ENCODE data around the gene DRD3.

Gene DRD3

GRCh38 chr3:114213627-114214541 is 35.0 kb upstream of the DRD3 start:
- no peak overlapping the region for H2AFZ ChIP-seq (ENCODE audit: low read depth)

GRCh38 chr3:114213292-114213626 is 34.4 kb upstream of the DRD3 start:
- no peak for TF ChIP-seq CTCF (conservative IDR thresholded peaks at IDR 0.05; ENCODE audit: low read depth, low read length)
- Histone ChIP-seq H3K4me3 (IDR thresholded peaks at IDR 0.05; ENCODE audit: insufficient read depth, low read depth, low read length) (no peak overlapping the region), H3K4me2 (no peak overlapping the region), H3K27ac (no peak overlapping the region), H4K20me1 (ENCODE audit: insufficient read depth) (no peaks in the 10 kb centered on the region), H3K27me3 (ENCODE audit: insufficient read depth, low read depth) (no peaks in the 10 kb centered on the region), H3K4me1 (ENCODE audit: low read depth, poor library complexity, severe bottlenecking) (no peaks in the 10 kb centered on the region), H3K36me3 (ENCODE audit: insufficient read depth) (no peaks in the 10 kb centered on the region), H2AFZ (ENCODE audit: low read depth) (no peak overlapping the region), H3K9ac (no peak overlapping the region), H3K79me2 (ENCODE audit: insufficient read depth, low read depth) (no peaks in the 10 kb centered on the region)

More at GRCh38 chr3:114213627-114214541, 35.0 kb upstream of the DRD3 start:
- Histone ChIP-seq H3K27me3 (ENCODE audit: insufficient read depth, low read depth) (no peaks in the 10 kb centered on the region), H3K9ac (no peak overlapping the region), H3K36me3 (ENCODE audit: insufficient read depth) (no peaks in the 10 kb centered on the region), H3K4me2 (no peak overlapping the region), H3K79me2 (ENCODE audit: insufficient read depth, low read depth) (no peaks in the 10 kb centered on the region), H3K27ac (no peak overlapping the region), H3K4me1 (ENCODE audit: low read depth, poor library complexity, severe bottlenecking) (no peaks in the 10 kb centered on the region), H3K4me3 (IDR thresholded peaks at IDR 0.05; ENCODE audit: insufficient read depth, low read depth, low read length) (no peak overlapping the region), H4K20me1 (ENCODE audit: insufficient read depth) (no peaks in the 10 kb centered on the region)
- no peak for TF ChIP-seq CTCF (conservative IDR thresholded peaks at IDR 0.05; ENCODE audit: low read depth, low read length)

GRCh38 chr3:114212646-114213045 is 33.8 kb upstream of the DRD3 start:
- Histone ChIP-seq H3K9ac (no peak overlapping the region), H3K4me2 (no peak overlapping the region), H3K4me1 (ENCODE audit: low read depth, poor library complexity, severe bottlenecking) (no peaks in the 10 kb centered on the region)

GRCh38 chr3:114207768-114208167 is 28.9 kb upstream of the DRD3 start:
- no peaks in the 10 kb centered on the region for H3K79me2 ChIP-seq (ENCODE audit: insufficient read depth, low read depth)
- no peak overlapping the region for H3K4me3 ChIP-seq (IDR thresholded peaks at IDR 0.05; ENCODE audit: insufficient read depth, low read depth, low read length)
- no peaks in the 10 kb centered on the region for H3K27me3 ChIP-seq (ENCODE audit: insufficient read depth, low read depth)
- H4K20me1 ChIP-seq (ENCODE audit: insufficient read depth) = no peaks in the 10 kb centered on the region
- no peaks in the 10 kb centered on the region for H3K4me1 ChIP-seq (ENCODE audit: low read depth, poor library complexity, severe bottlenecking)
- H3K36me3 ChIP-seq (ENCODE audit: insufficient read depth) = no peaks in the 10 kb centered on the region
- no peak overlapping the region for H3K9ac ChIP-seq
- H2AFZ ChIP-seq (ENCODE audit: low read depth) = no peak overlapping the region
- H3K27ac ChIP-seq = no peak overlapping the region
- H3K4me2 ChIP-seq = no peak overlapping the region
- no peak for TF ChIP-seq CTCF (conservative IDR thresholded peaks at IDR 0.05; ENCODE audit: low read depth, low read length)

More at GRCh38 chr3:114212646-114213045, 33.8 kb upstream of the DRD3 start:
- H2AFZ ChIP-seq (ENCODE audit: low read depth) = no peak overlapping the region
- TF ChIP-seq CTCF (conservative IDR thresholded peaks at IDR 0.05; ENCODE audit: low read depth, low read length) = no peak
- H3K27me3 ChIP-seq (ENCODE audit: insufficient read depth, low read depth) = no peaks in the 10 kb centered on the region
- no peaks in the 10 kb centered on the region for H4K20me1 ChIP-seq (ENCODE audit: insufficient read depth)
- H3K4me3 ChIP-seq (IDR thresholded peaks at IDR 0.05; ENCODE audit: insufficient read depth, low read depth, low read length) = no peak overlapping the region
- no peaks in the 10 kb centered on the region for H3K36me3 ChIP-seq (ENCODE audit: insufficient read depth)
- no peak overlapping the region for H3K27ac ChIP-seq
- no peaks in the 10 kb centered on the region for H3K79me2 ChIP-seq (ENCODE audit: insufficient read depth, low read depth)

Measured in KMS-11 (cell line).